OCI-M2 (cell line): ENCODE data around the gene TMED1.

Experiments used
- DNase-seq: peaks from one replicate; lab custom pipeline; 2025; ENCODE audit not compliant: unreplicated experiment; lab: John Stamatoyannopoulos, UW

The TMED1 gene

GRCh38 chr19:10832939-10833296 lies 3.1 kb downstream of the TMED1 start:
- no peak for DNase-seq

DNA sequence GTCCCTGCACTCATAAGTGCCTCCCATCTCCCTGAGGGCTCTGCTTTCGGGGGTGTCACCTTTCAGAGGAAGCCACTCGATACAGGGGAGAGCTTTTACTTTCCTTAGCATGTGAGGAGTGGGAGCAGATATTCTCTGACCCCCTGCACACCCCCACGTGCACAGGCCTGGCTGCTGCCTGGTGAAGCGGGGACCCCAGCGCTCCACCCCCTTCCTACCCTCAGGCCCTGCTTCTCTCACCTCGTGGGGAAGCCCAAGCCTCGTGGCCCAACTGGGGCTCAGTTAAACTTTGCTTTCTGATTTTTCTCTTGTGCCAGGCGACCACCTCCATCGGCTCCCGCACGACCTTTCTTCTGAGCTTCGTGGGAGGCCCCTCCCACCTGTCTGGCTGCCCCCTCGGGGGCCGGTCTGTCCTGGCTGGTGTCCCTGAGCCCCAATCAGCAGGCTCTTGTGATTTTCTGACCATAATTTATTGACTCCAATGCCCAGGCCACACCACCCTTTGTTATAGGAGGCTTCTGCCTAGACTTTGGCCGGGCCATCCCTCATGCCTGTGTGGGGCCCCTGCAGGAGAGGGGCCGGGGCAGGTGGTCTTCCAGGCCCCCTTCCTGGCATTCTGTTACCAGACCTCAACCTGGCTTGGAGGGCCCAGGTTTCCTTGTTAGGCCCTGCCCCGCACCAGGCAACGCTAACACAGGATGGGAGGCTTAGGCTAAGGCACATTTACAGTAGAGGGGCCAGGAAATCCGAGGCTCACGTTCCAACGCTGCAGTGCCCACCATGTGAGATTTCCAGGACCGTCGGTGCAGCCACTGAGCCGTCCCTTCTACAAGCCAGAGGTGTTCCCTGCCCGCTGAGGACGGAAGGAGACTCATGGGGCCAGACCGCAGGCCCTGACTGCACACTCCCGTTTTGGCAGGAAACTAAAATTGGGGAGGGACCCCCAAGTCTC lies 3.7 kb downstream of the TMED1 start:
- DNase-seq, result no peak

GRCh38 chr19:10830931-10831779 lies 4.9 kb downstream of the TMED1 start:
- DNase-seq, result no peak

GRCh38 chr19:10830370-10830769 lies 5.6 kb downstream of the TMED1 start:
- no peak for DNase-seq

DNA sequence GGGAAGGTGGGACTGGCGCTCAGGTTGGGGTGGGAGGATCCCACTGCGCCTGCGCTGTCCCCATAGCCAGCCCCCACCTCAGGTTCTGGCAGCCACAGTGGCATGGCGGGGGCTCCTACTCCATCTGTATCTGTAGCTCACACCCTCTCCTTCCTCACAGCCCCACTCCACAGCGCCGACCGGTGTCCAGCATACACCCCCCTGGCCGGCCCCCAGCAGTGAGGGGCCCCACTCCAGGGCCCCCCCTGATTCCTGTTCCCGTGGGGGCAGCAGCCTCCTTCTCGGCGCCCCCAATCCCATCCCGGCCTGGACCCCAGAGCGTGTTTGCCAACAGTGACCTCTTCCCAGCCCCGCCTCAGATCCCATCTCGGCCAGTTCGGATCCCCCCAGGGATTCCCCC lies 6.0 kb downstream of the TMED1 start:
- no peak for DNase-seq

DNA sequence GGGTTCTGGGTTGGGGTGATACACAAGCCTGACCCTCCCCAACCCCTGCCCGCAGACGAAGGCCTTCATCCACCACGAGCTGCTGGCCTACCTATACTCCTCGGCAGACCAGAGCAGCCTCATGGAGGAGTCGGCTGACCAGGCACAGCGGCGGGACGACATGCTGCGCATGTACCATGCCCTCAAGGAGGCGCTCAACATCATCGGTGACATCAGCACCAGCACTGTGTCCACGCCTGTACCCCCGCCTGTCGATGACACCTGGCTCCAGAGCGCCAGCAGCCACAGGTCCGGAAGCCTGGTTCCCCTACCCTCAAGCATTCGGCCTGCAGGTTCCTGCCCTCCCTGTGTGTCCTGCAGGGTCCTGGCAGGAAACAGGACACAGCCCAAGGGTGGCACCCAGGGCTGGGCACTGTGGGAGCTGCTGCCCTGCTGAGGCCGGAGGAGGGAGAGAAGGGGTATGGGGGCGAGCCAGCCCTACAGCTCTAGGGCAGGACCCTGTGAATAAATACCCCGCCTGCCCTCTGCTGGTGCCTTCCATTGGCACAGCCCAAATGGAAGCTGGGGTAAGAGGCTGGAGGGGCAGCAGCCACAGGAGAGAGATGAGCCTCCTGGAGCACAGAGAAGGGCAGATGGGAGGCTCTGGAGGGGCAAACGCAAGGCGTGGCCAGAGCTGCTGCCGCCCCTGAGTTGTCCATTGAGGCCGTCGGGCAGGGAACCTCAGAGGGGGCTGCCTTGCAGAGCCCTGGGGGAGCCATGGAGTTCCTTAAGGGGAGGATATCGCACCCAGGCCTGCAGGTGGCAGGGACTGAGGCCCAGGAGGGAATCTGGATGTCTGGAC lies 6.8 kb downstream of the TMED1 start:
- DNase-seq, result no peak

DNA sequence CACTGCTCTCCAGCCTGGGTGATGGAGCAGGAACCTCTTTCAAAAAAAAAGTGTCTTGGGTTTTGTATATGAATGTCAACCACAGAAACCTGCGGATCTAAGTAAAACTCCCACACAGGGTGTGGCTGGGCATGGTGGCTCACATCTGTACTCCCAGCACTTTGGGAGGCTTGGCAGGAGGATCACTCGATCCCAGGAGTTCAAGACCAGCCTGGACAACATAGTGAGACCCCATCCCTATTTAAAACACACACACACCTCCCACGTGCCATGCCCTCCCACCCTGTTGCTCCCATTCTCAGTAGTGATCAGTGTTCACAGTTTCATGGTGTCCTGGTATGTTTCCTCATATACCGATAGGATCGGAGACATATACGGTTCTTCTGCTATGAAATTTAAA lies 9.2 kb downstream of the TMED1 start:
- no peak for DNase-seq

GRCh38 chr19:10826231-10826630 lies 9.8 kb downstream of the TMED1 start:
- no peak for DNase-seq

GRCh38 chr19:10823690-10824089 lies 12.3 kb downstream of the TMED1 start:
- DNase-seq, result no peak

- no peak for DNase-seq
Measured at GRCh38 chr19:10820173-10820572, 15.8 kb downstream of the TMED1 start.

DNA sequence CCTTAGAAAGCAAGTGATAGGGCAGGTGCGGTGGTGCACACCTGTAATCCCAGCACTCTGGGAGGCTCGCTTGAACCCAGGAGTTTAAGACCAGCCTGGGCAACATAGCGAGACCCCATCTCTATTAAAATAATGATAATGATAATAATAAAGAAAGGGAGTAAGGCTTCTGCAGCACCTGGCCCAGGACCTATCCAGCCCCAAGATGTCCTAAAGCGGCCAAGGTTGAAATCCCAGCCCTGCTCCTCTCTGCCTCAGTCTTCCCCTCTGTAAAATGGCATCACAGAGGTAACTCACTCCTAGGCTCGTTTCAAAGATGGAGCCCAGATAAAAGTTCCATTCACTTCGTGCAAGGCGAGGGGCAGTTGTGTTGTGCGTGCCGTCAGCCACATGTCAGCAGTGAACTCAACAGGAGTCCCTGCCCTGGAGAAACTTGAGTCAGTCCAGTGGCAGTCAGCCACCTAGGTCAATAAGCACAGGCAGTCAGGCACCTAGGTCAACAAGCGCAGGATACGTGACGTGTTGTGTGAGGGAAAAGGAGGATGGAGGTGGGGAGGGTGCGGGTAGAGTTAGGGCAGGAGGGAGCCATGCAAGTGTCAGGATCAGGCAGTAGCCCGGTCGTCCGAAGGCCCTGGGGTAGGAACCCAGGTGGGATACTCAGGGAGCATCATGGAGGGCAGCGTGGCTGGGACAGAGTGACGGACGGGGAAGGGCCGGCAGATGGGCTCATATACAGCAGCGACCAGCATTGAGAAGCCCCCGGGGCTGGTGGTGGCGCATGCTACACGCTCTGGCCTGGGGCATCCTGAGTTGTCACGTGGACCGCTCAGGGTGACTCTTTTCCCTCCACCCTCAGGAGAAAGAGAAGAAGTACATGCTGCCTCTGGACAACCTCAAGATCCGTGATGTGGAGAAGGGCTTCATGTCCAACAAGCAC lies 16.6 kb downstream of the TMED1 start:
- no peak for DNase-seq

GRCh38 chr19:10818301-10819123 lies 17.5 kb downstream of the TMED1 start:
- DNase-seq, result no peak

DNA sequence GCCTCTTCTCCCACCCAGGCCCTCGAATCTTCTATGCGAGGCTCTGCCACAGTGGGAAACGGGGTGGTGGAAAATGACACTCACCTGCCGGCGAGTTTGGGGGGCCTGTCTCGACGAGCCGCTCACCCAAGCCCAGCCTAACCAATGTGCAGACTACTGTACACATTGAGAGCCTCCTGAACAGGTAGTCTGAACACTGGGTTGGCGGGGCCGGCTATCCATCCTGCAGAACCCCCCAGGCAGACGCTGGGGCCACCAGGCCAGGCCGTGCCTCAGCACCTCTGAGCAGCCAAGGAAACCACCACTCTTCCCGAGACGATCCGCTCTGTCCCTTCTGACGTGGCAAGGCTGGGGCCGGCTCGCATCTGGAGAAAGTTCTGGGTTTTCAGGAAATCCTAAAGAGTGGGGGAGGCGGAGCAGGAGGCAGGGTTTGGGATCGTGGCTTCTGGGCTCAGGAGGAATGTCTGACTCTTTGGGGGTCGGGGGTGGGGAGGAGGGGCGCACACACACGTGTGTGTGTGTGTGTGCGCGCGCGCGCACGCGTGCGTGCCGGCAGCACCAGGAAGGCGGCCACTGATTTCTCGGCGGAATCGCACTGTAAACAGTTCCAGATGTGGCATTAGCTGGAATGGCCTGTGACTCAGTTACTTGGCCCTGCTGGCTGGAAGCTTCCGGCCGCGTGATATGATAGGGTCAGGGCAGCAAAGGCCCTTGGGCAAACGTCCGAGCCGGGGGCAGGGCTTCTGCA lies 18.5 kb downstream of the TMED1 start:
- no peak for DNase-seq

- no peak for DNase-seq
Measured at GRCh38 chr19:10816691-10817090, 19.3 kb downstream of the TMED1 start.

DNA sequence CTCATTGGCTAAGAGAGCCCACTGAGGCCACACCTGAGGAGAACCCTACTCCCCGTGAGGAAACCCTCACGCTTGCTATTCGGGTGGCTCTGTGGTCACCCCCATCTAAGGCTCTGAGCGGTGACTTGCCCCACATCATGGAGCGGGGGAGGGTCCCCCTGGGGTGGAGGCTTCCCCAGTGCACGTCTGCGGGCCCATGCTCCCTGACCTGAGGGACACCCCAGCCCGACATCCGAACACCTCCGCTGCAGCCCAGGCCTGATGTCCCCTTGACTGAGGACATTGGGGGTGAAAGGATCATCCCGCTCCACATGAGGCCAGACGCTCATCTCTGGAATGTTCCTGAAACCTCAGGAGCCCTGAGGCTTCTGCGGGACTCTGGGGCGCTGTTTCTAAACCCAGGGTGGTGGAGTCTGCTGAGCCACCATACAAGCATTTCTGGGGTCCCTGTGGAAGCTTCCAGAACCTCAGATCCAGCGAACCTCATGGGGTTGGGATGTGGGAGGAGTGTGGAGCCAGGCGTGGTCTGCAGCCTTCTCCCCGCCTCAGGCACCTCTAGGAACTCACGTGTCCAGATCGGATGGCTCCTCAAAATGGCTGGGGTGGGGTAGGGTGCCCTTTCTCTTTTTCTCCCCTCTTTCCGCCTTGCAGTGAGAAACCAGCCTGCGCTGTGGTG lies 19.9 kb downstream of the TMED1 start:
- DNase-seq, result no peak

- DNase-seq, result no peak
Measured at GRCh38 chr19:10815007-10815536, 20.9 kb downstream of the TMED1 start.

- no peak for DNase-seq
Measured at GRCh38 chr19:10812902-10813404, 23.1 kb downstream of the TMED1 start.
